Right lobe of liver (tissue), 6 donors: Measurements from ENCODE around the gene FBP1. TPM values are rescaled to one million over a fixed set of nuclear protein-coding genes. Genes with fewer than 3 reads are reported as not detected.

Source experiments
- ATAC-seq, 4 donors: fragments of 200-7000 bp; cut with Tn5 transposase; one replicate each; pipeline ENCODE4 v1.9.1; 2020; ENCODE audit warnings: mild to moderate bottlenecking in 4 of 4, moderate library complexity in 4 of 4
- DNase-seq, 3 donors: peaks; one replicate each; pipeline ENCODE4 v3.0.0-alpha.2; 2020
- H3K27ac ChIP-seq, 3 donors: fragments of 200-600 bp; one replicate each; pipeline ENCODE4 v1.8.0; 2022
- H3K27me3 ChIP-seq, 2 donors: fragments of 200-600 bp; one replicate each; pipeline ENCODE4 v1.8.0; 2022
- H3K36me3 ChIP-seq, 4 donors: fragments of 200-600 bp; sonication (generic) in 1 of 4; one replicate each; pipeline versions ENCODE4 v1.5.1 to v1.8.0; 2017 to 2022; ENCODE audit warnings: control low read depth in 1 of 4
- H3K4me1 ChIP-seq, 4 donors: fragments of 200-600 bp; sonication (generic) in 1 of 4; one replicate each; pipeline versions ENCODE4 v1.5.1 to v1.8.0; 2017 to 2022; ENCODE audit warnings: control low read depth in 1 of 4
- H3K4me3 ChIP-seq, 3 donors: fragments of 200-600 bp; one replicate each; pipeline ENCODE4 v1.8.0; 2022
- H3K9me3 ChIP-seq, 4 donors: fragments of 200-600 bp; sonication (generic) in 1 of 4; one replicate each; pipeline versions ENCODE4 v1.5.1 to v1.8.0; 2017 to 2022; ENCODE audit warnings: control low read depth in 1 of 4
- CTCF ChIP-seq, 4 donors: fragments of 200-600 bp in 3 of 4; fragments of 450-650 bp in 1 of 4; IDR thresholded peaks; one replicate each; pipeline versions ENCODE4 v1.5.1 to v1.8.0; 2016 to 2022; ENCODE audit warnings: antibody characterized with exemption in 4 of 4, mild to moderate bottlenecking in 2 of 4
- POLR2A ChIP-seq: fragments of 450-650 bp; IDR thresholded peaks from one replicate; pipeline ENCODE4 v1.6.1; 2017; ENCODE audit warnings: antibody characterized with exemption, mild to moderate bottlenecking
- WGBS: methylation state at CpG from one replicate; pipeline ENCODE4 v1.1.6; 2018; ENCODE audit warnings: low coverage, low lambda C conversion rate; ENCODE audit not compliant: insufficient coverage; ENCODE audit errors: missing lambda C conversion rate; 5-methylcytosine and 5-hydroxymethylcytosine counted together
- intact Hi-C, 2 donors: fragments of 100-400 bp; cut with DNase I; formaldehyde crosslinking; loops; one replicate each; pipeline versions ENCODE4 v1.11.2 to v1.14.1; 2022
- total RNA-seq, 6 experiments: library from RNA; depleted of rRNA in 2 of 6; stranded (reverse); fragments of >200 nt in 2 of 6; fragmentation: NEBNext Ultra II Directional in 3 of 6; extraction: Animal tissue kit (Norgen Biotek cat#: 25700) in 3 of 6; gene quantifications; one replicate each; pipeline versions ENCODE4 v1.1.0 to v1.2.4, GENCODE V29; 2016 to 2023
- donor health status: DM: no; HTN: yes; CAD: no.
- donor health status: DM: no; HTN: no; CAD: no.
- donor health status: DM: no; HTN: no; CAD: no.
- donor health status: DM: no; HTN: yes; CAD: no.
- donor health status: DM: no; HTN: yes; CAD: no.

The FBP1 gene
- total RNA-seq, 6 experiments from 2014 or later, result 180 to 781 (median 384) TPM

DNA sequence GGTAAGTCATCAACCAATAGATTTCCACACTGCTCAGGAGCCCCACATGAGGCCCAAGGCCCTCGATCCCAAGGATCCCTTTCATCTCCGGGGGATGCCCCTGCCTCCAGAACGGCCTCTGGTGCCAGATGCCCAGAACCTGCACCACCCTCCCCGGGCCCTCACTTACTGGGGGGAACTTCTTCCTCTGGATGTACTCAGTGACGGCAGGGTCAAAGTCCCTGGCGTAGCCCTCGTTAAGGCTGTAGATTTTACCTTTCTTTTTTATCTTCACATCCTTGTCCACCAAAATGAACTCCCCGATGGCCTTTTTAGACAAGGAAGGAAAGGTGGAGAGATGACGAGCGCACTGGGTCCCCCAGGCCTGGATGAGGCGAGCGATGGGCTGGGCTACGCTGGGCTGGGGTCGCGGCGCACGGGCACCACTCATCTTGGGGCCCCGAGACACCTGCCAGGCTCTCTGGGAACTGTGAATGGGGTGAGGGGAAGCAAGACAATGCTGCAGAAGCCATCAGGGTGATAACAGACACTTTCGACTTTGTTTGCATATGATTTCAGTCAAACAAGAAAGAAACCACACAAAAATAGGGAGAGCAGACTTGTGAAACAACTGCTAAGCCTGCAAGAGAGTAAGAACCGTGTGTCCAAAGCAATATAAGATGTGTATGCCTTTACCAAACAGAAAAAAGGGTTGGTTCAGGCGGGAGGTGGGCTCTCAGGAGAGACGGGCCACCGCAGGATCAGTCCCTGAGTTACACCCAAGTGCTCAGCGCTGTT lies 32.5 kb downstream of the FBP1 start:
- H3K36me3 ChIP-seq, result peaks cover 0 to 55% (median 29%) of the 10 kb centered on the region in 4 donors
- TF ChIP-seq POLR2A (no peak), CTCF (IDR thresholded peaks at IDR 0.05) (no peak)
- no peak for DNase-seq
- H3K4me1 ChIP-seq, result peaks cover 0 to 32% (median 17%) of the 10 kb centered on the region in 4 donors
- WGBS, result 77% methylated on average over 21 of the region's 24 CpGs
- no peaks in the 10 kb centered on the region for H3K27me3 ChIP-seq
- H3K4me3 ChIP-seq, result no peak overlapping the region
- H3K9me3 ChIP-seq, result no peaks in the 10 kb centered on the region
- peak overlapping the region in 2 of 3 donors; percentile 88 to 89 for H3K27ac ChIP-seq
- ATAC-seq, result no peak
- intact Hi-C loops, result no loop called here

- intact Hi-C loops, result loop anchor here in 1 of 2 donors (5.0 kb wide), 1 partner anchor 51 kb away; no protein-coding TSS in a partner anchor
- peaks cover 0 to 45% (median 21%) of the 10 kb centered on the region in 4 donors for H3K36me3 ChIP-seq
- TF ChIP-seq POLR2A (no peak), CTCF (IDR thresholded peaks at IDR 0.05) (peak; percentile 31 to 72 (median 54))
- peak; percentile 61 to 84 (median 72) for DNase-seq
- H3K9me3 ChIP-seq, result no peaks in the 10 kb centered on the region
- WGBS, result 39% methylated on average over 18 of the region's 21 CpGs
- peaks cover 0 to 33% (median 14%) of the 10 kb centered on the region in 4 donors for H3K4me1 ChIP-seq
- peak overlapping the region in 1 of 3 donors; percentile 50 for H3K27ac ChIP-seq
- H3K27me3 ChIP-seq, result no peaks in the 10 kb centered on the region
- ATAC-seq, result peak; percentile 57 to 78 (median 70)
- H3K4me3 ChIP-seq, result no peak overlapping the region
Observed at GRCh38 chr9:94603259-94604160, 35.8 kb downstream of the FBP1 start.

DNA sequence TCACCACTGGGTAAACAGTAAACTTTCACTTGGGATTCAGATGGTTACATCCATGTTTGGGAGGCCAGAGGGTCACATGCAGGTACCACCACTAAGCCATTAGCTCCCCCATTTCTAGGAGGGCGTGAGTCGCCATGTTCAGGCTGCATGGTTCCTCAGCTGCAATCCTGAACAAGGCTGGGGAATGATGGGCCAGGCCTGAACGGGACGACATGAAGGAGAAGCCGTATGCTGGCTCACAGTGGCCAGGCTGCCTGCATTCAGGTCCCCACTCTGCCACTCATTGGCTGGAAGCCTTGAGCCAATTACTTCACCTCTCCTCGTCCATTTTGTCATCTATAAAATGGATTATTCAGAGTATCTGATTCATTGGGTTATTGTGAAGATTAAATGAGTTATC lies 36.7 kb downstream of the FBP1 start:
- Histone ChIP-seq H3K27ac (no peak overlapping the region), H3K9me3 (no peaks in the 10 kb centered on the region), H3K4me1 (peaks cover 0 to 27% (median 10%) of the 10 kb centered on the region in 4 donors), H3K36me3 (peaks cover 0 to 45% (median 21%) of the 10 kb centered on the region in 4 donors), H3K27me3 (no peaks in the 10 kb centered on the region), H3K4me3 (no peak overlapping the region)
- no peak for DNase-seq
- no peak for TF ChIP-seq CTCF (IDR thresholded peaks at IDR 0.05)
- no peak for TF ChIP-seq POLR2A
- ATAC-seq, result no peak
- intact Hi-C loops, result loop anchor here in 1 of 2 donors (5.0 kb wide), 1 partner anchor 50 kb away; no protein-coding TSS in a partner anchor
- WGBS, result no CpG with 5 or more reads among the region's 6 CpGs

DNA sequence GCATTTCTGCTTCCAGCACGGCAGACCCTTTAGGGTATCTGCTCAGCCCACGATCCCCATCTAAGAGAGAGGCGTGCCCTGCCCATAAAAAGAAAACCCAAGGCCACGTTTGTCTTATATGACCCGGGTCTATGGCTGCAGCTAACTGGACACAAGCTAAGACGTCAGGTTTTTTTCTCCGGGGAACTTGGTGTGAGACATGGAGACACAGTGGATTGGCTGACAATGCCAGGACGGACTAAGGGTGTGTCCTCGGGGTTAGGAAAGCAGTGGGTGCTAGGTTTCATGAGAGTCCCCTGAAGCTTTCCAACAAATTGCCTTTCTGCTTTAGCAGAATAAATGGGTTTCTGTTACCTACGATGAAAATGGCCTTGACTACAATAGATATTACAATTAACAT lies 38.6 kb downstream of the FBP1 start:
- no peaks in the 10 kb centered on the region for H3K9me3 ChIP-seq
- 68% methylated on average over 10 of the region's 10 CpGs for WGBS
- TF ChIP-seq CTCF (IDR thresholded peaks at IDR 0.05) (no peak), POLR2A (no peak)
- no peaks in the 10 kb centered on the region for H3K27me3 ChIP-seq
- peaks cover 0 to 15% (median 5%) of the 10 kb centered on the region in 4 donors for H3K4me1 ChIP-seq
- ATAC-seq (peak in 1 of 4 donors; percentile 3), DNase-seq (no peak)
- H3K36me3 ChIP-seq, result peaks cover 0 to 31% (median 11%) of the 10 kb centered on the region in 4 donors
- intact Hi-C loops, result loop anchor here in 1 of 2 donors (5.0 kb wide), 1 partner anchor 48 kb away; no protein-coding TSS in a partner anchor
- H3K4me3 ChIP-seq, result no peak overlapping the region
- peak overlapping the region in 2 of 3 donors; percentile 53 to 68 for H3K27ac ChIP-seq
